ENCODE measurements around the gene MYRIP.

The MYRIP gene

DNA sequence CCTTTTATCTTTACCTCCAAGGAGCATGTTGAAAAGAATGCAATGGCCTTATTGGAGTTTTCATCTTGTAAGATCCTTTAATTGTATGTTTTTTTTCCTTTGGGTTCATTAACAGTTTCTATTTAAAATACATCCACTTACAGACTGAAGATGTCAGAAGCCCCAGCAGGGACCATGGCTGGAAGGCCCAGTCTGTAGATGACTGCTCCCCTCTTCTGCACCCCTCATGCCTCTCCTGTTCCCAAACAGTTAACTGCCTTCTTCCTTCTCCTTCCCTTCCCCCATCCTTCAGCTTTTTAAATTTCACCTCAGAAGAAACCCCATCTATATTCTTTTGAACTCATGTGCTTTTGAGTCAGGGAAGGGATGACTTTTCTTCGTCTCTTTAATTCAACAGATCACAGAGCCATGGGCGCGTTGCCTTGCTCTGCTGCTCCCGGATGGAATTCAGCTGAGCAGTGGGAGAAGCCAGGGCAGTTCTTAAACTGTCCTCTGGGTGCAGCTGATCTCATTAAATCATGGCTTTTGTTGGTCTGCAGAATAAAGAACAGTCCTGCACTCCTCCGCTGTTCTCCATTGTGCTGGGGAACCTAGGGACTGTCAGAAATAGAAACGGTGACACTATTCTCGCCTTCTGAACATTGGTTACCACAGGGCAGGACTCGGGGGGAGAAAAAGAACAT, 428.6 kb downstream of the MYRIP start:
- no peaks in the 10 kb centered on the region for H3K9me3 ChIP-seq (ENCODE audit: low read length)
- H3K4me2 ChIP-seq (ENCODE audit: low read length): no peak overlapping the region
- no peaks in the 10 kb centered on the region for H3K36me3 ChIP-seq (ENCODE audit: insufficient read depth, low read length)
- no peak overlapping the region for H3K9ac ChIP-seq (ENCODE audit: low read length)
- H3K79me2 ChIP-seq (ENCODE audit: insufficient read depth, low read length): no peaks in the 10 kb centered on the region
- H3K27ac ChIP-seq (ENCODE audit: low read depth, low read length, poor library complexity, severe bottlenecking): no peak overlapping the region
- H3K9me2 ChIP-seq (ENCODE audit: low read depth, low read length): no peaks in the 10 kb centered on the region
- H4K20me1 ChIP-seq (ENCODE audit: insufficient read depth, low read length): no peaks in the 10 kb centered on the region
- no peak overlapping the region for H2AFZ ChIP-seq (ENCODE audit: low read length)
- no peaks in the 10 kb centered on the region for H3K27me3 ChIP-seq (ENCODE audit: insufficient read depth, low read length)
- no peaks in the 10 kb centered on the region for H3F3A ChIP-seq (ENCODE audit: insufficient read depth, low read length)
- H3K4me1 ChIP-seq (ENCODE audit: insufficient read depth, low read length, severe bottlenecking): no peaks in the 10 kb centered on the region
- TF ChIP-seq, protein P1, sequence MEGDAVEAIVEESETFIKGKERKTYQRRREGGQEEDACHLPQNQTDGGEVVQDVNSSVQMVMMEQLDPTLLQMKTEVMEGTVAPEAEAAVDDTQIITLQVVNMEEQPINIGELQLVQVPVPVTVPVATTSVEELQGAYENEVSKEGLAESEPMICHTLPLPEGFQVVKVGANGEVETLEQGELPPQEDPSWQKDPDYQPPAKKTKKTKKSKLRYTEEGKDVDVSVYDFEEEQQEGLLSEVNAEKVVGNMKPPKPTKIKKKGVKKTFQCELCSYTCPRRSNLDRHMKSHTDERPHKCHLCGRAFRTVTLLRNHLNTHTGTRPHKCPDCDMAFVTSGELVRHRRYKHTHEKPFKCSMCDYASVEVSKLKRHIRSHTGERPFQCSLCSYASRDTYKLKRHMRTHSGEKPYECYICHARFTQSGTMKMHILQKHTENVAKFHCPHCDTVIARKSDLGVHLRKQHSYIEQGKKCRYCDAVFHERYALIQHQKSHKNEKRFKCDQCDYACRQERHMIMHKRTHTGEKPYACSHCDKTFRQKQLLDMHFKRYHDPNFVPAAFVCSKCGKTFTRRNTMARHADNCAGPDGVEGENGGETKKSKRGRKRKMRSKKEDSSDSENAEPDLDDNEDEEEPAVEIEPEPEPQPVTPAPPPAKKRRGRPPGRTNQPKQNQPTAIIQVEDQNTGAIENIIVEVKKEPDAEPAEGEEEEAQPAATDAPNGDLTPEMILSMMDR (IDR thresholded peaks at IDR 0.05; ENCODE audit: low read length): no peak
- no peak for TF ChIP-seq EZH2 (IDR thresholded peaks at IDR 0.05; ENCODE audit: borderline replicate concordance, low read length)
- H3K4me3 ChIP-seq (ENCODE audit: low read depth, low read length, poor library complexity, severe bottlenecking): no peak overlapping the region

DNA sequence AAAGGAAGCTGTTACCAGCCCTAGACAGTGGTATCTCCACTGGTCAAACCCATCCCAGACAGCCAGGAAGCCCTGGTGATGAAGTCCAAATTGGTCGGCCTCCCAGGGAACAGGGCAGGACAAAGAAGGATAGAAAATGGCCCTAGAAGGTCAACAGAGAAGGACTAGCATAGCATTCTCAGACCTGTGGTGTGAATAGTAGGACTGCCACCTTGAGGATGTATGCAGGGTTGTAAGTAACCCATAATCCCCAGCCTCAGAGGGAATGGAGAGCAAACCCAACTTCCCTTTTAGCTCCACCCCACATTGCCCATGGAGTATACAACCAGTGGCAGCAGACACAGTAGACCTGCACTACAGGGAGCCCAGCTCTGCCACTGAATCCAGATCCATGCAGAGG, 431.5 kb downstream of the MYRIP start:
- Histone ChIP-seq H3K36me3 (ENCODE audit: insufficient read depth, low read length) (no peaks in the 10 kb centered on the region), H3K27me3 (ENCODE audit: insufficient read depth, low read length) (no peaks in the 10 kb centered on the region), H3F3A (ENCODE audit: insufficient read depth, low read length) (no peaks in the 10 kb centered on the region), H3K4me2 (ENCODE audit: low read length) (no peak overlapping the region), H3K4me3 (ENCODE audit: low read depth, low read length, poor library complexity, severe bottlenecking) (no peak overlapping the region), H3K9me3 (ENCODE audit: low read length) (no peaks in the 10 kb centered on the region), H4K20me1 (ENCODE audit: insufficient read depth, low read length) (no peaks in the 10 kb centered on the region), H3K4me1 (ENCODE audit: insufficient read depth, low read length, severe bottlenecking) (no peaks in the 10 kb centered on the region), H2AFZ (ENCODE audit: low read length) (no peak overlapping the region), H3K9ac (ENCODE audit: low read length) (no peak overlapping the region), H3K9me2 (ENCODE audit: low read depth, low read length) (no peaks in the 10 kb centered on the region), H3K27ac (ENCODE audit: low read depth, low read length, poor library complexity, severe bottlenecking) (no peak overlapping the region), H3K79me2 (ENCODE audit: insufficient read depth, low read length) (no peaks in the 10 kb centered on the region)
- TF ChIP-seq, protein P1 (IDR thresholded peaks at IDR 0.05; ENCODE audit: low read length): no peak

DNA sequence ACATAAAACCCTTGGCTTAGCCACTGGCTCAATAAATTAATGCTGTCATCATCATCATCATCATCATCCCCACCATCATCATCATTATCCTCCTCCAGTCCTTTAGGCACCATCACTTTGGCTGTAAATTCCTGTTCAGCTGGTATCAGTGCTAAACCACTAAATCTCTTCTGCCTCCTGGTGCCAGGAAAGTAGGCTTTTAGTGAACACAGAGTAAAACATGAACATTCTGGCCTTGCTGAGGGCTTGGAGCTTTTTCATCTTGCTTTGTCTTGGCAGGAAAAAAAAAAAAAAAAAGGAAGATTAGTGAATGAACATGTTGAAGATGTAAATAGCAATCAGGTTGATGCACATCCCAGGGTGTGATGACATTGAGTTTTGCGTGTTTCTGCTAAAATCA, 432.8 kb downstream of the MYRIP start:
- Histone ChIP-seq H3K4me2 (ENCODE audit: low read length) (no peak overlapping the region), H3K4me1 (ENCODE audit: insufficient read depth, low read length, severe bottlenecking) (no peaks in the 10 kb centered on the region), H4K20me1 (ENCODE audit: insufficient read depth, low read length) (no peaks in the 10 kb centered on the region), H3F3A (ENCODE audit: insufficient read depth, low read length) (no peaks in the 10 kb centered on the region), H3K4me3 (ENCODE audit: low read depth, low read length, poor library complexity, severe bottlenecking) (no peak overlapping the region), H3K9me2 (ENCODE audit: low read depth, low read length) (no peaks in the 10 kb centered on the region), H2AFZ (ENCODE audit: low read length) (no peak overlapping the region), H3K9me3 (ENCODE audit: low read length) (no peaks in the 10 kb centered on the region), H3K79me2 (ENCODE audit: insufficient read depth, low read length) (no peaks in the 10 kb centered on the region), H3K27ac (ENCODE audit: low read depth, low read length, poor library complexity, severe bottlenecking) (no peak overlapping the region), H3K9ac (ENCODE audit: low read length) (no peak overlapping the region), H3K36me3 (ENCODE audit: insufficient read depth, low read length) (no peaks in the 10 kb centered on the region), H3K27me3 (ENCODE audit: insufficient read depth, low read length) (no peaks in the 10 kb centered on the region)
- TF ChIP-seq, protein P1 (IDR thresholded peaks at IDR 0.05; ENCODE audit: low read length): no peak
- TF ChIP-seq EZH2 (IDR thresholded peaks at IDR 0.05; ENCODE audit: borderline replicate concordance, low read length): no peak

Data from OCI-LY1 (cell line).